Hepatocyte (in vitro differentiated cells): ENCODE data around the gene POTEH.
"Not testable (repeated sequence)": the region's sequence is repeated elsewhere in the genome, so short reads cannot be mapped to it uniquely, and the experiment has no call there.

ENCODE experiments used
- EZH2 ChIP-seq: fragments of 200-600 bp; sonication (generic); IDR thresholded peaks from 2 replicates; pipeline ENCODE4 v1.6.1; 2016; ENCODE audit warnings: antibody characterized with exemption, mild to moderate bottlenecking, borderline replicate concordance
- EZH2phosphoT487 ChIP-seq: fragments of 200-600 bp; sonication (generic); IDR thresholded peaks from one replicate; pipeline ENCODE4 v1.6.1; 2018; ENCODE audit warnings: antibody characterized with exemption, mild to moderate bottlenecking, low read depth, moderate library complexity; ENCODE audit not compliant: unreplicated experiment, severe bottlenecking
- TF ChIP-seq, protein P1 (sequence below): fragments of 200-600 bp; sonication (generic); IDR thresholded peaks from 2 replicates; pipeline ENCODE4 v1.5.1; 2016; ENCODE audit warnings: antibody characterized with exemption, mild to moderate bottlenecking; ENCODE audit not compliant: poor library complexity

DNA sequence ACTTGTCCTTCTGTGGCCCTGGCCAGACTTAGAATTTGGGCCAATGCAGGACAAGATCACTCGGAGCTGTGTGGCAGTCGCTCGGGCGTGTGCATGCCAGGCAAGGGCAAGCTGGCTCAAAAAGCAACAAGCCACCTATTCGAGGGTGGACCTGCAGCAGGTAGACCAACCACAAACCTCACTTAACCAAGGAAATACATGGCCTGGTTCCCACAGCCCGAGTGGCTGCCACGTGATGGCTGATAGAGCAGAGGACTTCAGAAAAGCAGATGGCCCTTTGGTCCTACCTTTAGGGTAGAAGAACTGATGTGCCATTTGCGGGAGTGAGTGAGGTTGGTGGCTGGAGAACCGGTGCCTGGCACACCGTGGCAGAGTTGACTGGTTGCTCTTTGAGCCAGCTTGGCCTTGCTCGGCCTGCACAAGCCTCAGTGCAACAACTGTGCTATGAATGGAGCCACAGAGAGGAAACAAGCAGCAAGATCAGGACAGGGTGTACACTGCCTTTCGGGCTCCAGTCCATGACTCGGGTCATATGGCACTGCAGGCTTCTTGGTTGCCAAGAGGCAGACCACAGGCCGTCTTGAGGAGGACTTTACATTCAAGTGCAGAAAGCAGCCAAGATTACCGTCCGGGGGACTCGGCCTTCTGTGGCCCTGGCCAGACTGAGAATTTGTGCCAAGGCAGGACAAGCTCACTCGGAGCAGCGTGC lies 39.5 kb downstream of the POTEH start:
- TF ChIP-seq, protein P1, sequence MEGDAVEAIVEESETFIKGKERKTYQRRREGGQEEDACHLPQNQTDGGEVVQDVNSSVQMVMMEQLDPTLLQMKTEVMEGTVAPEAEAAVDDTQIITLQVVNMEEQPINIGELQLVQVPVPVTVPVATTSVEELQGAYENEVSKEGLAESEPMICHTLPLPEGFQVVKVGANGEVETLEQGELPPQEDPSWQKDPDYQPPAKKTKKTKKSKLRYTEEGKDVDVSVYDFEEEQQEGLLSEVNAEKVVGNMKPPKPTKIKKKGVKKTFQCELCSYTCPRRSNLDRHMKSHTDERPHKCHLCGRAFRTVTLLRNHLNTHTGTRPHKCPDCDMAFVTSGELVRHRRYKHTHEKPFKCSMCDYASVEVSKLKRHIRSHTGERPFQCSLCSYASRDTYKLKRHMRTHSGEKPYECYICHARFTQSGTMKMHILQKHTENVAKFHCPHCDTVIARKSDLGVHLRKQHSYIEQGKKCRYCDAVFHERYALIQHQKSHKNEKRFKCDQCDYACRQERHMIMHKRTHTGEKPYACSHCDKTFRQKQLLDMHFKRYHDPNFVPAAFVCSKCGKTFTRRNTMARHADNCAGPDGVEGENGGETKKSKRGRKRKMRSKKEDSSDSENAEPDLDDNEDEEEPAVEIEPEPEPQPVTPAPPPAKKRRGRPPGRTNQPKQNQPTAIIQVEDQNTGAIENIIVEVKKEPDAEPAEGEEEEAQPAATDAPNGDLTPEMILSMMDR = not testable (repeated sequence)
- not testable (repeated sequence) for TF ChIP-seq EZH2, EZH2phosphoT487
